NCI-H187 treated with DMSO at 0.1 percent for 48 hours (cell line): ENCODE data around the gene IQSEC1.

Experiments used
- DNase-seq: peaks from one replicate; lab custom pipeline; 2025; lab: John Stamatoyannopoulos, UW

Gene IQSEC1

DNA sequence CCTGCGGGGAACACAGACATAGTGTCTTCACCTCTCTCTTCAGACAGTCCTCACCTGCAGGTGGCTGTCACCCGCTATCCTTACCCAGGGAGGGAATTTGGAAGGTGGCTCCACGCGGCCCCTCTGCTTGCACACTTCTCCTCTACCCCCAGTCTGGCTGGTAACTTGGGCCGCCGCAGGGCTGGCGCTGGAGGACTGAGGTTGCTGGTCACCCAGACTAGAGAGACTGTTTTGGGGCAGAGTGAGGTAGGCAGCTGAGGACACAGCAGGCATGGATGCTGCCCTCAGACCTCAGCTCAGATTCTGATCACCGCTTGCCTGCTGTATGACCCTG lies 12.6 kb upstream of the IQSEC1 start:
- no peak for DNase-seq

DNA sequence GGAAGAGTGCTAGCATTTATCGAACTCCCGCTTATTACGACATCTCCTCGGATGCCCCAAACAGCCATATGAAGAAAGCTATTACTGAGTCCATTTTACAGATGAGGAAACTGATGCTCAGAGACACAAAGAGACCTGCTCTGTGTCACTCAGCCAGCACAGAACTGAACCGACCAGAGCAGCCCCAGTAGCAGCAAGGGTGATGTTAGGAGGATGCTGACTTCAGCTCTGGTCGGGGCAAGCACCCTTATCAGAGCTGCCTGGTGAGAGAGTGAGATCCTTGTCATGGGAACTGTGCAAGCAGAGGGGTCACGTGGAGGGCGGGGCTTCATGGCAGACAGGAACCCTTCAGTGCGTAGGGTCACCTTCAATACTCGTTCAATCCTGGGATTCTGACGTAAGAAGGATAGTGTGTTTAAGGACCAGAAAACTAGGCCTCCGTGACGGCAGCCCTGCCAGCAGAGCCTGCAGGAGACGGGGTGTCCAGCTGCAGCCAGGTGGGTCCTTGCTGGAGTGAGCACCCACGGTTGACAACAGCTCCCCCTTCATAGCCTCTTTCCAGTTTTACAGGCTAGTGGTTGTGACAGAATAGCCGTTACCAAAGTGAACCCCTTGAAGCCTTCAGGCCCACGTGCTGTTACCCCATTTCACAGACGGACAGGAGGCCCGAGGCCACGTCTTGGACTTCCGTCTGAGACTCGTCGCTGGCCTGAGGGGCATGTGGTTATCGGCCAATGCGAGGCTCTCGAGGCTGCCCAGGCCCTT lies 12.0 kb upstream of the IQSEC1 start:
- no peak for DNase-seq

DNA sequence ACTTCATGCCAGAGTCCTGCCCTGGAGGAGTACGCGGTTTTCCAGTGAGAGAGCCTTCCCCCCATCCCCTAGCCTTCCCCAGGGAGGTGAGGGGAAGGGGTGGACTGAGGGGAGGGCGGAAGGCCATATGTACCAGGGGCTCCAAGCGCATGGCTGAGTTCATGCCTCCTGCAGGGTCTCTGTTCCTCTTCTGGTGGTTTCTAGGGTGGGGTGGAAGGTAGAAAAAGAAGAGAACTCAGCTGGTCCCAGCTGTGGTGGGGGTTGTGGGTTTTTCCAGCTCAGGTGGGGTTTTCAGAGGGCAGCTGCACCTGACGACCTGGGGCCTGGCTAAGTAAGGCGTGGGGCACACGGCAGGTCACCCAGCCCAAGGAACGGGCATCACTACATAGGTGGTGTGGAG lies 10.7 kb upstream of the IQSEC1 start:
- DNase-seq, result no peak

- no peak for DNase-seq
Measured at GRCh38 chr3:13083254-13083653, 10.0 kb upstream of the IQSEC1 start.

- DNase-seq, result no peak
Measured at GRCh38 chr3:13082677-13083076, 9.4 kb upstream of the IQSEC1 start.

DNA sequence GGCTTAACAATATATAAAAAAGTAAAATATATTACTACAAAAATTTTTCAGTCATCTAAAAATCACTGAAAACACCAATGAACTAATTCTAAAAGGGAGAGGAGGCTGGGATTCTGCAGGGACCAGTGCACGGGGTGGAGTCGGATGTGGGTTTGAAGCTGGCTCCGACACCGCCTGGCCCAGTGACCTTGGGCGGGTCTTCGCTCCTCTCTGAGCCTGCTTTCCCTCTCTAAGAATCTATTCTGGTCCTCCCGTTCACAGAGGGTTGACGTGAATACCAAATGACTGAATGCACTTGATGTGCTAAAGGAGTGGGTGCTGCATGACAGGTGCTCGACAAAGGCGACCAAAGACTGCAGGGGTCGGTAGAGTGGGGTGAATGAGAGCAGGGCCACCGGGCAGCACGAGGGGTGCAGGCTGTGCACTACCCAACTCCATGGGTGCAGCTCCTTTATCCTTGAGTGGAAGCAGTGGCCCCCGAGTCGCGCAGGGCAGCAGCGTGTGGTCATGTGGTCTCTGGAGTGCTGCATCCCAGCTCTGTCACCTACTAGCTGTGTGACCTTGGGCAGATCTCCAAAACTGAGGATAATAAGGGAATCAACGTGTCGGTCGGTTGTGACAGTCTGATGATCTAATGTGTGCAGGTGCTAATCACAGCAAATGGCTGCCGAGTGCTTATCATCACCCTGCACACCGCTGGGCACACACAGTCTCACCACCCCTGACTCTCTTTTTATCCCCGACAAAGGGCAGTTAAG lies 8.6 kb upstream of the IQSEC1 start:
- DNase-seq, result no peak

DNA sequence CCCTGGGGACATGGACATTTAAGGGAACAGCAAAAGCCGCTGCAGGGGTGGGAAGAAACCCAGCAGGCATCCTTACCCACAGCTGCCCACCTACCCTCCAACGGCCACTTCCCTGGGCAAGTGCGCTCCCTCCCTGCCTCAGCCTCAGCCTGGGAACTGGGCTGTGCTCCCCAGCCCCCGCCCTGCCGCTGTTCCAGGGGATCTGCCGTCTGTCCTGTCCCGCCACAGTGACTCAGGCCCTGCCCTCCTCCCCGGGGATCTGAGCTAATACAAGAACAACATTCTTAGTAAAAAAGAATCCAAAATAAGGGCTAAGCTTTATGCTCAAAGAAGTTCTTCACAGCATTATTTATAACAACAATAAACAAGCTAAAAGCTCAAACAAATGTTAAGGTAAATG lies 7.4 kb upstream of the IQSEC1 start:
- no peak for DNase-seq

- DNase-seq, result no peak
Measured at GRCh38 chr3:13080026-13080425, 6.8 kb upstream of the IQSEC1 start.

DNA sequence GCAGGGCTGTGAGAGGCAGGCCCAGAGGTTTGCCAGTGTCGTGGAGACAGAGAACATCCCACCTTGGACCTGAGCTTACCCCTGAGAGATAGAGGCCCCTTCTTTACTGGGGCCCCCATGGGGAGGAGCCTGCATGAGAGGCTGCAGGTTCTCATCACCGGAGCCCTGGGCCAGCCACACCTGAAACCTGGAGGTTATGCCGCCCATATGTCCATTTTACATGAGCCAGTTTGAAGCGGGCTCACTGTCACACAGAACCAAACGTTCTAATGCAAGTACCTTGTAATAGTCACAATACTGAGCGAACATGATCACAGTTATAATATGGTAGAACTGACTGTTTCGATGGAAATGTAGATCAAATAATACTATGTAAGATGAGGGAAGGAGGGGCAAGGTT lies 6.3 kb upstream of the IQSEC1 start:
- no peak for DNase-seq

DNA sequence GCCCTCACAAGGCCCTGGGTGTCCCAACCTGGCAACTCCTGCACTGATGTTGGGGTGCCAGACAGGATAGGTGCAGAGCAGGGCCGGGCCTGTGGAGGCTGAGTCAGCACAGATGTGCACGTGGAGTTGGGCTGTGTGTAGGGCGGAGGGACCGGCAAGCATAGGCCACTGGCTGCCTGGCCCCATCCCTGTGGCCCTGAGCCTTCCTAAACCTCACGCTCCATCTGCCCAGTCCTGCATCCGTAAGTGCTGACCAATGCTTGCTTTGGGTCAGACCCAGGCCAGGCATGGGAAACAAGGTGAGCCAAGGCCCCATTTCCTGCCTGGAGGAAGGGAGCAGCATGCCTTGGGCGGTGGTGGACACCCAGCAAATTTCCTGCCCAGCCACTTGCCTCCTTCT lies 5.8 kb upstream of the IQSEC1 start:
- DNase-seq, result no peak

GRCh38 chr3:13078163-13078905 lies 5.1 kb upstream of the IQSEC1 start:
- DNase-seq, result no peak

DNA sequence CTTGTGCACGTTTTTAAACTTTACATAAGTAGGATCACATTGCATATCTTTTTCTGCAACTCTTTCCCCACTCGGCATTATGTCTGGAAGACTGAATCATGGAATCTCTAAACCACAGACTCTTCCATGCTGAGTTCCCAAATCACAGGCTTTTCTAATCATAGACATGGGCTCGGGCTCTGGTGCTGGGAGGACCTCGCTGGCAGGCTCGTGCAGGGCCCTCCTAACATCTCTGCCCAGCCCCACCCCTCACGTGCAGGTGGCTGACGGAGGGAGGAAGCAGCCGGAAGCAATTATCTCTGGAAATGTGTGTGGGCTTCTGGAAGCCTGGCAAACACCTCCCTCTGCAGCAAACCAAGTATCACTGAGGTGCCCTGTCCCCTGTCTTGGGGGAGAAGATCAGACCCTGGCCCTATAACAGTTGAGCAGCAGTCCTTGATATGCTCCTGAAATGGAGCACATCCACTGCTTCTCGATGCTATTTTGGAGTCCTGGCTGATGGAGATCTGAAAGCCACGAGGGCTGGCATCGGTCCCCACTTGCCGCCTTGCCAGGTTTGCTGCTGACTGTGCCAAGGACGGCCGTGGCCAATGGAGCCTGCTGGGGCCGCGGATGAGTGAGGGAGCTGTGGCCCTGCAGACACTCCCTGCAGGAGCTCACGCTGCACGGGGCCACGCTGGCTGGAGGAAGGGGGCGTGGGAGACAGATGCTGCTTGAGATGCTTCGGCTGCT lies 4.4 kb upstream of the IQSEC1 start:
- no peak for DNase-seq

DNA sequence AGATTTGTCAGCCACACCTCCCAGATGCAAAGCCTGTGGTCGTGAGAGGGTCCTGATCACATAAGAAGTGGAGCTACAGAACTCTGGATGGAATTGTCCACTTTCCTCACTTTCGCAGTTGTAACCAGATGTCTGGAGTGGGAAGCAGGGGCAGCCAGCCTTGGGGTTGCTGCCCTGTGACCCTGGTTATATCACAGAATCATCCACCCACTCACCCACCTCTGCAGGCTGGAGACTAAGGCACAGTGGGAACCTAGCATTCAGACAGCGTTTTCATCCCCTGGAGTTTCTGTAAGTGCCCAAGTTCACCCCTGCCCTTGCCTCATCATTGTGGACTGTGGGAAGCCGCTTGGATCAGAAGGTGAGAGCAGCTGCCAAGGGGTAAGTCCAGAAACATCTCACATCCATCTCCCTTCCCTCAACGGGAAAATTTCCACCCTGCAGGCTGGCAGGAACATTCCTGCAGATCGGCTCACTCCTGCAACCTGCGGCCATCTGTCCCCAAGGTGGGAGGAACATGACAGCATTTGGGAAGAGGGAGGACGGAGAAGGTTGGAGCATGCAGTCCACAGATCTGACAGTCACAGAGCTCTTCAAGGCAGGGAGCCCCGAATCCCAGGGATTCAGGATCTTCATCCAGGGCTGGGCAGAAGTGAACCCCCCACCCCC lies 2.9 kb upstream of the IQSEC1 start:
- no peak for DNase-seq

GRCh38 chr3:13075318-13075717 lies 2.1 kb upstream of the IQSEC1 start:
- DNase-seq, result no peak

- DNase-seq, result no peak
Measured at GRCh38 chr3:13074006-13074375, 762 bp upstream of the IQSEC1 start.

GRCh38 chr3:13072600-13073325 lies 466 bp downstream of the IQSEC1 start:
- no peak for DNase-seq

DNA sequence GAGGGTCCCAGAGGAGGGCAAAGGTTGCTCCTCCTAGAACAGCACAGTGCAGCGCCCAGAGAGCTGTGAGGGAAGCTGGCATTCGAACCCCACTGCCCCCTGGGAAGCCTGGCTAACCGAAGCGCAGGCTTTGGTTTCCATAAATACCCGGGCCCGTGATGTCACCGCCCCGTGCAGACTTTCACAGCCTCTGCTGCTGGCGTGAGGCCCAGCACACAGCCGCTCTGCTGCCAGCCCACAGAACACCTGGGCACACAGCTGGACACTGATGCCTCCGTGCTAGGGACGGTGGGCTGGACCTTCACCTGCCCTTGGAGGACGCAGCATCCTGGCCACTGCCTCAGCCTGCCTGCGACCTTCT lies 1.0 kb downstream of the IQSEC1 start:
- no peak for DNase-seq

DNA sequence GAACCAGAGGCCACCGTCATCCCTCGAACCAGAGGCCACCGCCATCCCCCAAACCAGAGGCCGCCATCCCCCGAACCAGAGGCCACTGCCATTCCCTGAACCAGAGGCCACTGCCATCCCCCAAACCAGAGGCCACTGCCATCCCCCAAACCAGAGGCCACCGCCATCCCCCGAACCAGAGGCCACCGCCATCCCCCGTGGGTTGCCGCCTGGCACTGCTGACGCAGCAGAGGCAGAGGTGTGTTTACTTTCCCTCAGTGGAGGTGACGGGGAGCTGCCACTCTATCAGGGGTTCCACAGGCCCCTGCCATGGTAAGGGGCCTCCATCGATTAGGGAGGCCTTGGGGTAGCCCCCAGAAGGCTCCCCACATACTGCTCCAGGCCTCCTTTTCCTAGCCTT lies 1.5 kb downstream of the IQSEC1 start:
- no peak for DNase-seq

GRCh38 chr3:13070391-13071070 lies 2.7 kb downstream of the IQSEC1 start:
- no peak for DNase-seq

GRCh38 chr3:13069495-13069894 lies 3.7 kb downstream of the IQSEC1 start:
- DNase-seq, result no peak
